Right lobe of liver (tissue), 4 donors: ENCODE measurements around the gene OXER1.

Experiments
- POLR2A ChIP-seq: fragments of 450-650 bp; IDR thresholded peaks from one replicate; pipeline ENCODE4 v1.6.1; 2017; ENCODE audit warnings: antibody characterized with exemption, mild to moderate bottlenecking
- TF ChIP-seq, protein P1 (sequence below), 4 donors: fragments of 200-600 bp in 3 of 4; fragments of 450-650 bp in 1 of 4; IDR thresholded peaks; one replicate each; pipeline versions ENCODE4 v1.5.1 to v1.8.0; 2016 to 2022; ENCODE audit warnings: antibody characterized with exemption in 4 of 4, mild to moderate bottlenecking in 2 of 4
- donor health status: DM: no; HTN: no; CAD: no.
- donor health status: DM: no; HTN: no; CAD: no.
- donor health status: DM: no; HTN: yes; CAD: no.

DNA sequence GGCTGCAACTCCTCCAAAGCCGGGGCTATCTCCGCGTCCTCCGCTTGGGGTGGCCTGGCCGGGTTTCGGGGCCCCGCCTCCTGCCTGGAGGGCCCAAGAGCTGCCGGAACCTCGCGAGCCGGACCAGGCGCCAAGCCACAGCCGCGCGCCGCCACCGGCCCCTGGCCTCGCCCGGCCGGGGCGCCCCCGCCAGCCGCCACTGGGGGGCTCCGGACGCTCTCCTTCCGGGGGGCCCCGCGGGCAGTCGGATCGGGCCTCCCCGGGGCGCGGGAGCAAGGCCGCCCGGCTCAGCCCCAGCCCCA is 45.8 kb upstream of the OXER1 start:
- no peak for TF ChIP-seq POLR2A
- TF ChIP-seq, protein P1, sequence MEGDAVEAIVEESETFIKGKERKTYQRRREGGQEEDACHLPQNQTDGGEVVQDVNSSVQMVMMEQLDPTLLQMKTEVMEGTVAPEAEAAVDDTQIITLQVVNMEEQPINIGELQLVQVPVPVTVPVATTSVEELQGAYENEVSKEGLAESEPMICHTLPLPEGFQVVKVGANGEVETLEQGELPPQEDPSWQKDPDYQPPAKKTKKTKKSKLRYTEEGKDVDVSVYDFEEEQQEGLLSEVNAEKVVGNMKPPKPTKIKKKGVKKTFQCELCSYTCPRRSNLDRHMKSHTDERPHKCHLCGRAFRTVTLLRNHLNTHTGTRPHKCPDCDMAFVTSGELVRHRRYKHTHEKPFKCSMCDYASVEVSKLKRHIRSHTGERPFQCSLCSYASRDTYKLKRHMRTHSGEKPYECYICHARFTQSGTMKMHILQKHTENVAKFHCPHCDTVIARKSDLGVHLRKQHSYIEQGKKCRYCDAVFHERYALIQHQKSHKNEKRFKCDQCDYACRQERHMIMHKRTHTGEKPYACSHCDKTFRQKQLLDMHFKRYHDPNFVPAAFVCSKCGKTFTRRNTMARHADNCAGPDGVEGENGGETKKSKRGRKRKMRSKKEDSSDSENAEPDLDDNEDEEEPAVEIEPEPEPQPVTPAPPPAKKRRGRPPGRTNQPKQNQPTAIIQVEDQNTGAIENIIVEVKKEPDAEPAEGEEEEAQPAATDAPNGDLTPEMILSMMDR (IDR thresholded peaks at IDR 0.05): peak; percentile 17 to 44 (median 38)
